HUES6 (cell line): ENCODE data around the gene LTB.

ENCODE experiments used
- H3K27ac ChIP-seq: 2 replicates; pipeline ENCODE4 v1.7.0; 2013; ENCODE audit warnings: low read depth, mild to moderate bottlenecking, low read length, inconsistent platforms
- H3K27me3 ChIP-seq: 2 replicates; pipeline ENCODE4 v1.6.1; 2013; ENCODE audit warnings: low read length; ENCODE audit not compliant: control insufficient read depth, insufficient read depth
- H3K36me3 ChIP-seq: 2 replicates; pipeline ENCODE4 v1.6.1; 2013; ENCODE audit warnings: low read length; ENCODE audit not compliant: control insufficient read depth, insufficient read depth
- H3K4me1 ChIP-seq: 2 replicates; pipeline ENCODE4 v1.6.1; 2013; ENCODE audit warnings: low read length; ENCODE audit not compliant: control insufficient read depth, insufficient read depth
- H3K4me3 ChIP-seq: 2 replicates; pipeline ENCODE4 v1.5.1; 2013; ENCODE audit warnings: low read depth, low read length
- H3K9ac ChIP-seq: one replicate; pipeline ENCODE4 v1.6.1; 2013; ENCODE audit warnings: mild to moderate bottlenecking, low read length
- H3K9me3 ChIP-seq: 2 replicates; pipeline ENCODE4 v1.6.1; 2013; ENCODE audit warnings: low read depth, low read length; ENCODE audit not compliant: control insufficient read depth, insufficient read depth

Gene LTB

DNA sequence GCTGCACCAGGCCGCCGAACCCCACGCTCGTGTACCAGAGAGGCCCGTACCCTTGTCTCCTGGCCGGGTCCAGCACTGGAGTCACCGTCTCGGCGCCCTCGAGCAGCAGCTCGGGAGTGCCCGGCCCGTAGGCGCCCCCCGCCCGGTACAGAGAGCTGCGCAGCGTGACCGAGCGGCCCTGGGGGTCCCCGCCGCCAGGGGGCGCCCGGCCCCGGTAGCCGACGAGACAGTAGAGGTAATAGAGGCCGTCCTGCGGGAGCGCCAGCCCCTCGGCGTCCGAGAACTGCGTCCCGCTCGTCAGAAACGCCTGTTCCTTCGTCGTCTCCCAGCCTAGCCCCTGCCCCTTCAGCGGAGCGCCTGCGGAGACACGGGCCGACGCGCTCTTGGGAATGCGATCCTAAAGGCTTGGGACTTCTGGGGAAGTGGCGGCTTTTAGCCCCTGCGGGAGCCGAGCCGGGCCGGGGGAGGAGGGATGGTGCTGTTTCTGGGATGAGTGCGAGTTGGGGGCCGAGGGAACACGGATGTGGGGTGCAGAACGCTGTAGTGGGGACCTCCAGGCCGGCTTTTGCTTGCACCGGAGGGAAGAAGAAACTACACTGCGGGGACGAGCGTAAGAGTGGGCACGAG, 1.3 kb downstream of the LTB start:
- Histone ChIP-seq H3K9me3 (no peaks in the 10 kb centered on the region), H3K27me3 (peaks cover 21% of the 10 kb centered on the region), H3K4me3 (peak overlapping the region; percentile 99), H3K27ac (no peak overlapping the region; the same call in 1 of the 2 replicates), H3K9ac (peak overlapping the region; percentile 83), H3K4me1 (peaks cover 31% of the 10 kb centered on the region), H3K36me3 (no peaks in the 10 kb centered on the region)

DNA sequence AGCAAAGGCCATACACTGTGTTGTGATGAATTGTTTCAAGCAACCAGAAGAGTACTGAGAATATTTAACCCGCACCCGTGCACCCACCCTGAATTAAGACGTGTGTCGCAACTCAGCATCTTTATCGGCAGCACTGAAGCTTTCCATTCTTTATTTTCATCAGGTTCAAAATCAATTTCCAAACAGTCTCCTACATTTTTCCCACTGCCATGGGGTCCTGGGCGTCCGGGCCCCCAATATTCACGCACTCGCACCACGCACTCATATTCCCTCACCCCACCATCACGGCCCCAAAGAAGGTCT, 1.8 kb downstream of the LTB start:
- H3K4me3 ChIP-seq, result peak overlapping the region; percentile 99
- H3K9me3 ChIP-seq, result no peaks in the 10 kb centered on the region
- peaks cover 25% of the 10 kb centered on the region for H3K27me3 ChIP-seq
- peaks cover 34% of the 10 kb centered on the region for H3K4me1 ChIP-seq
- H3K27ac ChIP-seq, result no peak overlapping the region
- H3K9ac ChIP-seq, result peak overlapping the region; percentile 57
- H3K36me3 ChIP-seq, result no peaks in the 10 kb centered on the region

DNA sequence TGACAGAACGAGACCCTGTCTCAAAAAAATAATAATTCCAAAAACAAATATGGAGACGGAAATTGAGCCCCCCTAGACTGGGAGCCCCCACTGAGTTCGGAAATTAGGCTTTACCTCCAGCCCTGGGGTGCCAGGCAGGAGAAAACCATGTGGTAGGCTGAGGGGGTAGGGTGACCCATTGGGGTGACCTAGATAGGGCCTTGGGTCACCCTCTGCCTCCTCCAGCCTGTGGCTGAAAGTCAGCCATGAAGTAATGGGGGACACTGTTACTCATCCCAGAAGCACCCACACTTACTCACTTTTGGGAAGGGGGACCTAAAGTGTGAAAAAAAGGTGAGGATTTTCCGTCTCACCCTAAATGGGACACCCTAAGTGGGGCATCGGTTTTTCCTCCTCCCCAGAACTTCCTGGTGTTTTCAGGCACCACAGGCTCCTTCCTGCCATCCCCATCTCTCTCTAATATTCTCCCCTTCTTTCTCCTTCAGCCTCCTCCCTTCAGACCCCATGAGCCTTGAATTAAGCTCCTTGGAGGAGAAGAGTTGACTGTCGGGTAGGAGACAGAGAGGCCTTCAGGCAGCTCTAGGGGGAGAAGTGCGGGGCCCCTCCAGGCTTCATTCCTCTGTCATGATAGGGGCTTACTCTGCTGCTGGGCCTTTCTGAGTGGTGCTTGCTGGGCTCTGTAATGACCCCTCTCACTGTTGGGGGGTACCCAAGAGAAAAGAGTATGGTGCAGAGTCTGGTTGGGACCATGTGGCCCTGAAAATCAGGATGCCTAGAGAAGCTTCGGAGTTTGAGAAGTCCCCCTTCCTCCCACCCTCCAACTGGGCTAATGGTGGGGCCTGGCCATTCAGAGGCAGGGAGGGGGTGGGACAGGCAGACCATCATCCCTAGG, 2.4 kb downstream of the LTB start:
- Histone ChIP-seq H3K9me3 (no peaks in the 10 kb centered on the region), H3K27me3 (peaks cover 25% of the 10 kb centered on the region), H3K27ac (no peak overlapping the region), H3K4me3 (peak overlapping the region; percentile 99), H3K9ac (no peak overlapping the region), H3K36me3 (no peaks in the 10 kb centered on the region), H3K4me1 (peaks cover 37% of the 10 kb centered on the region)

DNA sequence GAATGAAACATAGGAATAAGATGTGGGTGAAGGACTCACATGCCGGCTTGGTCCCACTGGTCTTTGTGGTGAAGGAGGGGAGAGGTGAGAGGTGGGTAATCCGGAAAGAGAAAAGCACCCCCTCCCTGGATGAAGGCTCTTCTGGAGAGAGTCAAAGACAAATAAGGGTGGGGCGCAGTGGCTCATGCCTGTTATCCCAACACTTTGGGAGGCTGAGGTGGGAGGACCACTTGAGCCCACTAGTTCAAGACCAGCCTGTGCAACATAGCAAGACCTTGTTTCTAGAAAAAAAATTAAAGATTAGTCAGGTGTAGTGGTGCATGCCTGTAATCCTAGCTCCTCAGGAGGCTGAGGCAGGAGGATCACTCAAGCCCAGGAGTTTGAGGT, 3.1 kb downstream of the LTB start:
- no peaks in the 10 kb centered on the region for H3K9me3 ChIP-seq
- H3K4me3 ChIP-seq, result no peak overlapping the region
- peaks cover 41% of the 10 kb centered on the region for H3K4me1 ChIP-seq
- H3K27me3 ChIP-seq, result peaks cover 25% of the 10 kb centered on the region
- H3K27ac ChIP-seq, result no peak overlapping the region
- H3K36me3 ChIP-seq, result no peaks in the 10 kb centered on the region
- H3K9ac ChIP-seq, result no peak overlapping the region

DNA sequence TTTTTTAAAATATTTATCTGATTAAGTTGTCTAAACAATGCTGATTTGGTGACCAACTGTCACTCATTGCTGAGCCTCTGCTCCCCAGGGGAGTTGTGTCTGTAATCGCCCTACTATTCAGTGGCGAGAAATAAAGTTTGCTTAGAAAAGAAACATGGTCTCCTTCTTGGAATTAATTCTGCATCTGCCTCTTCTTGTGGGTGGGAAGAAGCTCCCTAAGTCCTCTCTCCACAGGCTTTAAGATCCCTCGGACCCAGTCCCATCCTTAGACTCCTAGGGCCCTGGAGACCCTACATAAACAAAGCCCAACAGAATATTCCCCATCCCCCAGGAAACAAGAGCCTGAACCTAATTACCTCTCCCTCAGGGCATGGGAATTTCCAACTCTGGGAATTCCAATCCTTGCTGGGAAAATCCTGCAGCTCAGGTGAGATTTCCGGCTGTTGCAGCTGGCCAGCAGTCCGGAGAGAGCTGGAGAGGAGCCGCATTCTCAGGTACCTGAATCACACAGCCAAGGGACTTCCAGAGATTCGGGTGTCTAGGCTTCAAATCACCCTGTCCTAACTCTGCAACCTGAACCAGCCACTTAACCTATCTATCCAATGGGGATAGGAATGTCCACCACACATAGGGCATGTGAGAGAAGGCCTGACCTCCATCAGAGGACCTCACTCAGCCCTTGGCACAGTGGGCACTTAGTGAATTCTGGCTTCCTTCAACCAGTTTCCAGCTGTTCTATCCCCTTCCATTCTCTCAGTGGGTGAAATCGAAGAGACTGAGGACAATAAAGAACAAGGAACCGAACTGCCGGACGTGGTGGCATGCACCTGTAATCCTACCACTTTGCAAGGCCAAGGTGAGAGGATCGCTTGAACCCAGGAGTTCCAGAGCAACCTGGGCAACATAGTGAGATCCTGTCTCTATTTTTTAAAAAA, 3.8 kb downstream of the LTB start:
- Histone ChIP-seq H3K9me3 (no peaks in the 10 kb centered on the region), H3K9ac (peak overlapping the region; percentile 40), H3K27ac (no peak overlapping the region), H3K4me3 (peak overlapping the region; percentile 14; the same call in 1 of the 2 replicates), H3K27me3 (peaks cover 25% of the 10 kb centered on the region), H3K4me1 (peaks cover 43% of the 10 kb centered on the region), H3K36me3 (no peaks in the 10 kb centered on the region)

DNA sequence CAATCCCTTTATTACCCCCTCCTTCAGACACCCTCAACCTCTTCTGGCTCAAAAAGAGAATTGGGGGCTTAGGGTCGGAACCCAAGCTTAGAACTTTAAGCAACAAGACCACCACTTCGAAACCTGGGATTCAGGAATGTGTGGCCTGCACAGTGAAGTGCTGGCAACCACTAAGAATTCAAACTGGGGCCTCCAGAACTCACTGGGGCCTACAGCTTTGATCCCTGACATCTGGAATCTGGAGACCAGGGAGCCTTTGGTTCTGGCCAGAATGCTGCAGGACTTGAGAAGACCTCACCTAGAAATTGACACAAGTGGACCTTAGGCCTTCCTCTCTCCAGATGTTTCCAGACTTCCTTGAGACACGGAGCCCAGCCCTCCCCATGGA, 4.7 kb downstream of the LTB start:
- Histone ChIP-seq H3K4me3 (no peak overlapping the region), H3K4me1 (peaks cover 43% of the 10 kb centered on the region), H3K9ac (no peak overlapping the region), H3K36me3 (no peaks in the 10 kb centered on the region), H3K9me3 (no peaks in the 10 kb centered on the region), H3K27ac (no peak overlapping the region), H3K27me3 (peaks cover 25% of the 10 kb centered on the region)

DNA sequence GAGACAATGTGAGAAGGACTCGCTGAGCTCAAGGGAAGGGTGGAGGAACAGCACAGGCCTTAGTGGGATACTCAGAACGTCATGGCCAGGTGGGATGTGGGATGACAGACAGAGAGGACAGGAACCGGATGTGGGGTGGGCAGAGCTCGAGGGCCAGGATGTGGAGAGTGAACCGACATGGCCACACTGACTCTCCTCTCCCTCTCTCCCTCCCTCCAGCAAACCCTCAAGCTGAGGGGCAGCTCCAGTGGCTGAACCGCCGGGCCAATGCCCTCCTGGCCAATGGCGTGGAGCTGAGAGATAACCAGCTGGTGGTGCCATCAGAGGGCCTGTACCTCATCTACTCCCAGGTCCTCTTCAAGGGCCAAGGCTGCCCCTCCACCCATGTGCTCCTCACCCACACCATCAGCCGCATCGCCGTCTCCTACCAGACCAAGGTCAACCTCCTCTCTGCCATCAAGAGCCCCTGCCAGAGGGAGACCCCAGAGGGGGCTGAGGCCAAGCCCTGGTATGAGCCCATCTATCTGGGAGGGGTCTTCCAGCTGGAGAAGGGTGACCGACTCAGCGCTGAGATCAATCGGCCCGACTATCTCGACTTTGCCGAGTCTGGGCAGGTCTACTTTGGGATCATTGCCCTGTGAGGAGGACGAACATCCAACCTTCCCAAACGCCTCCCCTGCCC, 5.2 kb downstream of the LTB start:
- no peak overlapping the region for H3K4me3 ChIP-seq
- no peak overlapping the region for H3K9ac ChIP-seq
- no peak overlapping the region for H3K27ac ChIP-seq
- peaks cover 24% of the 10 kb centered on the region for H3K27me3 ChIP-seq
- no peaks in the 10 kb centered on the region for H3K36me3 ChIP-seq
- peaks cover 42% of the 10 kb centered on the region for H3K4me1 ChIP-seq
- no peaks in the 10 kb centered on the region for H3K9me3 ChIP-seq

DNA sequence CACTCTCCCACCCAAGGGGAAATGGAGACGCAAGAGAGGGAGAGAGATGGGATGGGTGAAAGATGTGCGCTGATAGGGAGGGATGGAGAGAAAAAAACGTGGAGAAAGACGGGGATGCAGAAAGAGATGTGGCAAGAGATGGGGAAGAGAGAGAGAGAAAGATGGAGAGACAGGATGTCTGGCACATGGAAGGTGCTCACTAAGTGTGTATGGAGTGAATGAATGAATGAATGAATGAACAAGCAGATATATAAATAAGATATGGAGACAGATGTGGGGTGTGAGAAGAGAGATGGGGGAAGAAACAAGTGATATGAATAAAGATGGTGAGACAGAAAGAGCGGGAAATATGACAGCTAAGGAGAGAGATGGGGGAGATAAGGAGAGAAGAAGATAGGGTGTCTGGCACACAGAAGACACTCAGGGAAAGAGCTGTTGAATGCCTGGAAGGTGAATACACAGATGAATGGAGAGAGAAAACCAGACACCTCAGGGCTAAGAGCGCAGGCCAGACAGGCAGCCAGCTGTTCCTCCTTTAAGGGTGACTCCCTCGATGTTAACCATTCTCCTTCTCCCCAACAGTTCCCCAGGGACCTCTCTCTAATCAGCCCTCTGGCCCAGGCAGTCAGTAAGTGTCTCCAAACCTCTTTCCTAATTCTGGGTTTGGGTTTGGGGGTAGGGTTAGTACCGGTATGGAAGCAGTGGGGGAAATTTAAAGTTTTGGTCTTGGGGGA, 6.1 kb downstream of the LTB start:
- Histone ChIP-seq H3K27me3 (peaks cover 16% of the 10 kb centered on the region), H3K4me3 (no peak overlapping the region), H3K27ac (no peak overlapping the region), H3K36me3 (no peaks in the 10 kb centered on the region), H3K9me3 (no peaks in the 10 kb centered on the region), H3K9ac (no peak overlapping the region), H3K4me1 (peaks cover 37% of the 10 kb centered on the region)

DNA sequence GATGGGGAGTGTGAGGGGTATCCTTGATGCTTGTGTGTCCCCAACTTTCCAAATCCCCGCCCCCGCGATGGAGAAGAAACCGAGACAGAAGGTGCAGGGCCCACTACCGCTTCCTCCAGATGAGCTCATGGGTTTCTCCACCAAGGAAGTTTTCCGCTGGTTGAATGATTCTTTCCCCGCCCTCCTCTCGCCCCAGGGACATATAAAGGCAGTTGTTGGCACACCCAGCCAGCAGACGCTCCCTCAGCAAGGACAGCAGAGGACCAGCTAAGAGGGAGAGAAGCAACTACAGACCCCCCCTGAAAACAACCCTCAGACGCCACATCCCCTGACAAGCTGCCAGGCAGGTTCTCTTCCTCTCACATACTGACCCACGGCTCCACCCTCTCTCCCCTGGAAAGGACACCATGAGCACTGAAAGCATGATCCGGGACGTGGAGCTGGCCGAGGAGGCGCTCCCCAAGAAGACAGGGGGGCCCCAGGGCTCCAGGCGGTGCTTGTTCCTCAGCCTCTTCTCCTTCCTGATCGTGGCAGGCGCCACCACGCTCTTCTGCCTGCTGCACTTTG, 6.8 kb downstream of the LTB start, which contains the start of gene TNF:
Gene TNF (plus strand): TSS at position 231 of the 567 bp plus-strand sequence. CDS start 177 bp downstream, at position 408.
- H3K9ac ChIP-seq, result no peak within 1 kb of the TSS
- peaks cover 34% of the 10 kb centered on the region for H3K4me1 ChIP-seq
- H3K27ac ChIP-seq, result no peak within 1 kb of the TSS
- H3K9me3 ChIP-seq, result no peaks in the 10 kb centered on the region
- H3K27me3 ChIP-seq, result peaks cover 13% of the 10 kb centered on the region; the same call in 1 of the 2 replicates
- H3K4me3 ChIP-seq, result no peak within 1 kb of the TSS
- H3K36me3 ChIP-seq, result no peaks in the 10 kb centered on the region
